HepG2 (cell line): ENCODE measurements around the gene ARHGAP31. TPM values are rescaled to one million over a fixed set of nuclear protein-coding genes. Genes with fewer than 3 reads are reported as not detected.
"Not testable (repeated sequence)": the region's sequence is repeated elsewhere in the genome, so short reads cannot be mapped to it uniquely, and the experiment has no call there.

Source experiments
- ATAC-seq: fragments of 200-7000 bp; cut with Tn5 transposase; 3 replicates; pipeline ENCODE4 v1.9.1; 2020; ENCODE audit warnings: mild to moderate bottlenecking, moderate library complexity
- BruUV-seq: library from RNA; stranded (reverse); fragments of 400-500 nt; replicated peaks from 2 replicates; lab custom pipeline; 2021; lab: Mats Ljungman, UMichigan
- CTCF ChIA-PET: fragments of 300-600 bp; formaldehyde crosslinking; extraction: SDS; loops from one replicate; lab custom pipeline; 2021; ENCODE audit warnings: low total read pairs, inconsistent platforms, low intra/inter-chr PET ratio; lab: Yijun Ruan, JAX
- POLR2A ChIA-PET: fragments of 350-600 bp; sonication (Branson Sonifier 250); formaldehyde crosslinking; loops from one replicate; lab custom pipeline; 2020; ENCODE audit warnings: antibody characterized with exemption, inconsistent platforms; lab: Yijun Ruan, JAX
- DNase-seq: peaks from one replicate; pipeline ENCODE4 v3.0.0-alpha.2; 2015; ENCODE audit warnings: low spot score
- FAIRE-seq: peaks from 3 replicates; lab custom pipeline; 2011; peaks lifted over from hg19 to GRCh38; lab: Jason Lieb, UNC
- H2AFZ ChIP-seq: one replicate; pipeline ENCODE4 v1.6.1; 2011; ENCODE audit warnings: low read length, inconsistent platforms
- H3K27ac ChIP-seq: fragments of 300-600 bp; 3 replicates; pipeline ENCODE4 v1.8.0; 2011; ENCODE audit warnings: mixed run types, mild to moderate bottlenecking, mixed read lengths, low read length, inconsistent platforms; ENCODE audit not compliant: insufficient read depth; ENCODE audit errors: extremely low read length
- H3K27me3 ChIP-seq, 2 experiments: fragments of 200-600 bp in 1 of 2; 2 replicates in 1 of 2; 3 replicates in 1 of 2; pipeline versions ENCODE4 v1.6.0 to v1.8.0; 2011; ENCODE audit warnings: low read length in 2 of 2, mild to moderate bottlenecking in 2 of 2, moderate library complexity in 2 of 2, inconsistent platforms in 1 of 2; ENCODE audit not compliant: insufficient read depth in 2 of 2, control insufficient read depth in 1 of 2
- H3K36me3 ChIP-seq, 2 experiments: fragments of 200-600 bp in 1 of 2; replicated peaks in 1 of 2; 2 replicates in 1 of 2; 3 replicates in 1 of 2; pipeline versions ENCODE4 v1.5.1 to v1.8.0; 2011; ENCODE audit warnings: low read length in 2 of 2, inconsistent platforms in 1 of 2; ENCODE audit not compliant: insufficient read depth in 2 of 2, control insufficient read depth in 1 of 2
- H3K4me1 ChIP-seq: 2 replicates; pipeline ENCODE4 v1.5.1; 2012; ENCODE audit warnings: low read length, inconsistent platforms; ENCODE audit not compliant: insufficient read depth
- H3K4me2 ChIP-seq: 2 replicates; pipeline ENCODE4 v1.6.0; 2011; ENCODE audit warnings: low read depth, low read length, inconsistent platforms
- H3K4me3 ChIP-seq, 3 experiments: fragments of 200-600 bp in 1 of 3; sonication (generic), shearing (Covaris generic) in 1 of 3; replicated peaks in 1 of 3; 2 replicates each; pipeline ENCODE4 v1.5.1; 2011 to 2016; ENCODE audit warnings: low read length in 3 of 3, inconsistent platforms in 2 of 3, low read depth in 2 of 3, mild to moderate bottlenecking in 2 of 3, control low read depth in 1 of 3, mixed read lengths in 1 of 3; ENCODE audit not compliant: insufficient read depth in 1 of 3
- H3K79me2 ChIP-seq: one replicate; pipeline ENCODE4 v1.6.1; 2011; ENCODE audit warnings: low read length, inconsistent platforms; ENCODE audit not compliant: insufficient read depth
- H3K9ac ChIP-seq: 2 replicates; pipeline ENCODE4 v1.6.0; 2011; ENCODE audit warnings: mild to moderate bottlenecking, low read depth, low read length, inconsistent platforms; ENCODE audit not compliant: insufficient read depth
- H3K9me3 ChIP-seq: 2 replicates; pipeline ENCODE4 v1.5.1; 2012; ENCODE audit warnings: mild to moderate bottlenecking, low read length
- H4K20me1 ChIP-seq: 2 replicates; pipeline ENCODE4 v1.6.0; 2011; ENCODE audit warnings: inconsistent platforms, mild to moderate bottlenecking, low read length, moderate library complexity; ENCODE audit not compliant: insufficient read depth
- HOXA5 ChIP-seq: sonication (generic); formaldehyde crosslinking; IDR thresholded peaks from 2 replicates; pipeline ENCODE4 v1.4.0; 2020; ENCODE audit warnings: missing genetic modification reagents
- HOXD1 ChIP-seq: sonication (generic); formaldehyde crosslinking; IDR thresholded peaks from 2 replicates; pipeline ENCODE4 v1.5.0; 2020; ENCODE audit warnings: missing genetic modification reagents
- KIAA2018 ChIP-seq: sonication (generic); formaldehyde crosslinking; IDR thresholded peaks from 2 replicates; pipeline ENCODE4 v1.5.0; 2020; ENCODE audit warnings: mild to moderate bottlenecking, missing genetic modification reagents, borderline replicate concordance
- MTF1 ChIP-seq: sonication (generic); formaldehyde crosslinking; IDR thresholded peaks from 2 replicates; pipeline ENCODE4 v1.5.0; 2020; ENCODE audit warnings: missing genetic modification reagents
- ZNF143 ChIP-seq: sonication (generic); formaldehyde crosslinking; IDR thresholded peaks from 2 replicates; pipeline ENCODE4 v1.4.0; 2020; ENCODE audit warnings: missing genetic modification reagents
- ZNF205 ChIP-seq: IDR thresholded peaks from 2 replicates; pipeline ENCODE4 v1.6.1; 2018; ENCODE audit warnings: missing biosample characterization, missing genetic modification reagents
- ZNF557 ChIP-seq: sonication (generic); formaldehyde crosslinking; IDR thresholded peaks from 2 replicates; pipeline ENCODE4 v1.4.0; 2020; ENCODE audit warnings: missing genetic modification reagents
- ZNF614 ChIP-seq: IDR thresholded peaks from 2 replicates; pipeline ENCODE4 v1.6.1; 2018; ENCODE audit warnings: missing biosample characterization, missing genetic modification reagents, inconsistent platforms, borderline replicate concordance
- ZNF670 ChIP-seq: sonication (generic); formaldehyde crosslinking; IDR thresholded peaks from 2 replicates; pipeline ENCODE4 v1.8.0; 2022; ENCODE audit warnings: mild to moderate bottlenecking, missing genetic modification reagents, borderline replicate concordance
- ZNF737 ChIP-seq: sonication (generic); formaldehyde crosslinking; IDR thresholded peaks from 2 replicates; pipeline ENCODE4 v1.5.0; 2020; ENCODE audit warnings: missing genetic modification reagents, mild to moderate bottlenecking, borderline replicate concordance
- WGBS: methylation state at CpG from one replicate; pipeline ENCODE4 v1.1.6; 2017; ENCODE audit warnings: low lambda C conversion rate; 5-methylcytosine and 5-hydroxymethylcytosine counted together
- in situ Hi-C: cut with HindIII; loops from 2 replicates; pipeline ENCODE4 v1.10.0; 2017; ENCODE audit warnings: low pct_unique_long_range_greater_than_20kb; ENCODE audit not compliant: extremely low pct_ligation_motif_present
- intact Hi-C: fragments of 100-400 bp; cut with micrococcal nuclease; formaldehyde crosslinking; loops from one replicate; pipeline ENCODE4 v1.10.0; 2022; ENCODE audit not compliant: unreplicated experiment
- polyA plus RNA-seq, 8 experiments: library from polyadenylated mRNA; depleted of rRNA in 3 of 8; stranded (reverse) in 7 of 8; unstranded in 1 of 8; fragments of >200 nt; fragmentation: Illumina TruSeq in 4 of 8; extraction: Trizol in 4 of 8; gene quantifications; 2 replicates each; pipeline versions ENCODE4 v1.2.1 to v1.2.3, GENCODE V29; 2011 to 2016; ENCODE audit warnings: low read depth in 4 of 8, missing spikeins in 1 of 8, mixed read lengths in 1 of 8; ENCODE audit not compliant: insufficient read depth in 1 of 8
- total RNA-seq, 5 experiments: library from RNA; depleted of rRNA; stranded (reverse); fragments of >200 nt; fragmentation: Illumina TruSeq; extraction: Trizol; gene quantifications; 2 replicates each; pipeline ENCODE4 v1.2.3, GENCODE V29; 2016; ENCODE audit warnings: low read depth in 1 of 5

The ARHGAP31 gene
- total and polyA plus RNA-seq, 2 of the 13 experiments (the other 11 are each of a cell fraction or from before 2014, with no cell fraction given), result not detected

DNA sequence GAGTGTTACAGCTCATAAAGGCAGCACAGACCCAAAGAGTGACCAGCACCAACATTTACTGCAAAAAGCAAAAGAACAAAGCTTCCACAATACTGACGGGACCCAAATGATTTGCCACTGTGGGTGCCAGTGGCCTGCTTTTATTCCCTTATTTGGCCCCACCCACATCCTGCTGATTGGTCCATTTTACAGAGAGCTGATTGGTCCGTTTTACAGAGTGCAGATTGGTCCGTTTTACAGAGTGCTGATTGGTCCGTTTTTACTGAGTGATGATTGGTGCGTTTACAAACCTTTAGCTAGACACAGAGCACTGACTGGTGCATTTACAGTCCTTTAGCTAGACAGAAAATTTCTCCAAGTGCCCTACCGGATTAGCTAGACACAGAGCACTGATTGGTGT, 43.2 kb downstream of the ARHGAP31 start:
- FAIRE-seq, H3K79me2 ChIP-seq, CTCF ChIA-PET: not testable (repeated sequence)

GRCh38 chr3:119338754-119339153, 44.6 kb downstream of the ARHGAP31 start:
- FAIRE-seq, result no peak
- no peak overlapping the region for H3K4me2 ChIP-seq
- no peaks in the 10 kb centered on the region for H3K79me2 ChIP-seq
- H2AFZ ChIP-seq, result no peak overlapping the region
- no peaks in the 10 kb centered on the region for H3K4me1 ChIP-seq
- ChIA-PET CTCF (no interaction called here), POLR2A (no interaction called here)
- intact Hi-C loops (no loop called here), in situ Hi-C loops (no loop called here)
- no peak overlapping the region for H3K9ac ChIP-seq
- H4K20me1 ChIP-seq, result no peaks in the 10 kb centered on the region
- H3K27ac ChIP-seq, result no peak overlapping the region
- DNase-seq, result no peak
- no TSS peak for BruUV-seq
- H3K9me3 ChIP-seq, result no peaks in the 10 kb centered on the region
- no peaks in the 10 kb centered on the region for H3K36me3 ChIP-seq
- no peak overlapping the region for H3K4me3 ChIP-seq
- no peaks in the 10 kb centered on the region for H3K27me3 ChIP-seq
- TF ChIP-seq ZNF614 (CRISPR knock-in tag), result no peak
- no peak for TF ChIP-seq ZNF737 (CRISPR knock-in tag)
- TF ChIP-seq HOXD1 (CRISPR knock-in tag), result no peak
- TF ChIP-seq KIAA2018 (CRISPR knock-in tag), result no peak
- TF ChIP-seq ZNF557 (CRISPR knock-in tag), result no peak
- TF ChIP-seq ZNF205 (CRISPR knock-in tag), result no peak
- no peak for TF ChIP-seq ZNF670 (CRISPR knock-in tag)
- TF ChIP-seq HOXA5 (CRISPR knock-in tag), result no peak
- TF ChIP-seq ZNF143 (CRISPR knock-in tag), result no peak
- no peak for TF ChIP-seq MTF1 (CRISPR knock-in tag)
- no peak for ATAC-seq

More for the DNA sequence above, 43.2 kb downstream of the ARHGAP31 start:
- H4K20me1 ChIP-seq, H3K9me3 ChIP-seq, ATAC-seq, H3K36me3 ChIP-seq, H2AFZ ChIP-seq, H3K4me3 ChIP-seq, BruUV-seq, H3K27me3 ChIP-seq, H3K4me1 ChIP-seq, H3K9ac ChIP-seq, intact Hi-C loops, H3K4me2 ChIP-seq, H3K27ac ChIP-seq, POLR2A ChIA-PET, in situ Hi-C loops, DNase-seq: not testable (repeated sequence)
- 48% methylated on average over 6 of the region's 6 CpGs for WGBS
